Osteoblast (primary cell): ENCODE measurements around the gene DHODH. TPM values are rescaled to one million over a fixed set of nuclear protein-coding genes. Genes with fewer than 3 reads are reported as not detected.

Source experiments
- DNase-seq: peaks from one replicate; pipeline ENCODE4 v3.0.0; 2011; ENCODE audit warnings: low spot score, mixed read lengths; ENCODE audit not compliant: insufficient read length; ENCODE audit errors: missing footprints
- H2AFZ ChIP-seq: 2 replicates; pipeline ENCODE4 v1.6.0; 2011; ENCODE audit warnings: mild to moderate bottlenecking, low read length
- H3K27ac ChIP-seq: 2 replicates; pipeline ENCODE4 v1.5.1; 2011; ENCODE audit warnings: mild to moderate bottlenecking, low read depth, low read length, moderate library complexity
- H3K27me3 ChIP-seq: 2 replicates; pipeline ENCODE4 v1.6.0; 2012; ENCODE audit warnings: mild to moderate bottlenecking, control low read depth, inconsistent platforms, low read length, moderate library complexity; ENCODE audit not compliant: insufficient read depth
- H3K36me3 ChIP-seq: 2 replicates; pipeline ENCODE4 v1.5.1; 2011; ENCODE audit warnings: mild to moderate bottlenecking, low read length, control low read depth, moderate library complexity; ENCODE audit not compliant: insufficient read depth
- H3K4me1 ChIP-seq: 2 replicates; pipeline ENCODE4 v1.5.1; 2011; ENCODE audit warnings: mild to moderate bottlenecking, low read length, control low read depth, moderate library complexity; ENCODE audit not compliant: insufficient read depth
- H3K4me2 ChIP-seq: 2 replicates; pipeline ENCODE4 v1.6.0; 2011; ENCODE audit warnings: mild to moderate bottlenecking, low read length; ENCODE audit not compliant: insufficient read depth
- H3K4me3 ChIP-seq: fragments of 200-600 bp; sonication (generic); 3 replicates; pipeline ENCODE4 v1.5.1; 2012; ENCODE audit warnings: mild to moderate bottlenecking, low read length, inconsistent platforms; ENCODE audit not compliant: insufficient read depth
- H3K79me2 ChIP-seq: 2 replicates; pipeline ENCODE4 v1.6.0; 2012; ENCODE audit warnings: mild to moderate bottlenecking, low read length, control low read depth, inconsistent platforms; ENCODE audit not compliant: insufficient read depth
- H3K9me3 ChIP-seq: 2 replicates; pipeline ENCODE4 v1.5.1; 2011; ENCODE audit warnings: low read depth, low read length, control low read depth
- H4K20me1 ChIP-seq: 2 replicates; pipeline ENCODE4 v1.6.0; 2012; ENCODE audit warnings: mild to moderate bottlenecking, low read length, control low read depth; ENCODE audit not compliant: insufficient read depth
- total RNA-seq: library from RNA; depleted of rRNA; stranded (reverse); fragments of >200 nt; gene quantifications from 2 replicates; pipeline ENCODE4 v1.2.3, GENCODE V29; 2012
- TF ChIP-seq, protein P1 (sequence below): IDR thresholded peaks from 2 replicates; pipeline ENCODE4 v1.5.1; 2011; ENCODE audit warnings: mild to moderate bottlenecking, low read depth, low read length, moderate library complexity; ENCODE audit errors: extremely low read depth

DHODH gene
- total RNA-seq, 1 donor = 4.7 TPM

DNA sequence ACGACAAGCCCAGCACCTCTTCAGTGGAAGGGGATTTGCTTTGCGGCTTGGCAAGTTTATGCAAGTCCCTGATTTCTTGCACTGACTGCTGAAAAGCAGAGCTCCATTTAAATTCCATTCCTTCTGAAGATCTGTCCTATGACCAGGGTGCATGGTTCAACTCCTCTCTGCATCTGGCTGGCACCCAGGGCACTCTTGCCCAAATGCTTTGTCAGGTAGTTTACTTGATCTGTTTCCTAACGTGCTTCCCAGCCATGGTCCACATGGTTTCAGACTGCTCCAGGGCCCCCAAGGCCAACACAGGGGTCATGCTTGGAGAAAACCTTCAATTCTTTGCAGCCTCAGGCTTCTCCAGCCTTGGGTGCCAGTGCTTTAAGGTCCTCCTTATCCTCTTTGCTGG is 34.5 kb downstream of the DHODH start:
- no peaks in the 10 kb centered on the region for H3K36me3 ChIP-seq
- no peaks in the 10 kb centered on the region for H3K9me3 ChIP-seq
- H3K27me3 ChIP-seq = no peaks in the 10 kb centered on the region
- H3K27ac ChIP-seq = no peak overlapping the region
- H2AFZ ChIP-seq = no peak overlapping the region
- H3K4me2 ChIP-seq = no peak overlapping the region
- no peak for DNase-seq
- H3K4me1 ChIP-seq = no peaks in the 10 kb centered on the region
- TF ChIP-seq, protein P1, sequence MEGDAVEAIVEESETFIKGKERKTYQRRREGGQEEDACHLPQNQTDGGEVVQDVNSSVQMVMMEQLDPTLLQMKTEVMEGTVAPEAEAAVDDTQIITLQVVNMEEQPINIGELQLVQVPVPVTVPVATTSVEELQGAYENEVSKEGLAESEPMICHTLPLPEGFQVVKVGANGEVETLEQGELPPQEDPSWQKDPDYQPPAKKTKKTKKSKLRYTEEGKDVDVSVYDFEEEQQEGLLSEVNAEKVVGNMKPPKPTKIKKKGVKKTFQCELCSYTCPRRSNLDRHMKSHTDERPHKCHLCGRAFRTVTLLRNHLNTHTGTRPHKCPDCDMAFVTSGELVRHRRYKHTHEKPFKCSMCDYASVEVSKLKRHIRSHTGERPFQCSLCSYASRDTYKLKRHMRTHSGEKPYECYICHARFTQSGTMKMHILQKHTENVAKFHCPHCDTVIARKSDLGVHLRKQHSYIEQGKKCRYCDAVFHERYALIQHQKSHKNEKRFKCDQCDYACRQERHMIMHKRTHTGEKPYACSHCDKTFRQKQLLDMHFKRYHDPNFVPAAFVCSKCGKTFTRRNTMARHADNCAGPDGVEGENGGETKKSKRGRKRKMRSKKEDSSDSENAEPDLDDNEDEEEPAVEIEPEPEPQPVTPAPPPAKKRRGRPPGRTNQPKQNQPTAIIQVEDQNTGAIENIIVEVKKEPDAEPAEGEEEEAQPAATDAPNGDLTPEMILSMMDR = no peak
- H3K79me2 ChIP-seq = no peaks in the 10 kb centered on the region
- no peaks in the 10 kb centered on the region for H4K20me1 ChIP-seq
- H3K4me3 ChIP-seq = no peak overlapping the region

DNA sequence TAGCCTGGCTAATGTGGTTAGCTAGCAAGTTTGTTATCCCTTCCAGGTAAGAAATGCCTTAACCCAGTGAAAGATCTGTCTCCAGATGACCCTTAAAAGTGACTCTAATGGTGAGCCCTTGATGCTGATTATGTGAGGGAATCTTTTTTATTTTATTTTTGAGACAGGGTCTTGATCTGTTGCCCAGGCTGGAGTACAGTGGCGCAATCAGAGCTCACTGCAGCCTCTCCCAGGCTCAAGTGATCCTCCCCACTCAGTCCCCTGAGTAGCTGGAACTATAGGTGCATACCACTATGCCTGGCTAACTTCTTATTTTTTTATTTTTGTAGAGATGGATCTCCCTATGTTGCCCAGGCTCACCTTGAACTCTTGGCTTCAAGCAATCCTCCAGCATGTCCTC is 35.0 kb downstream of the DHODH start:
- H3K9me3 ChIP-seq = no peaks in the 10 kb centered on the region
- H4K20me1 ChIP-seq = no peaks in the 10 kb centered on the region
- H3K79me2 ChIP-seq = no peaks in the 10 kb centered on the region
- H3K27me3 ChIP-seq = no peaks in the 10 kb centered on the region
- no peak overlapping the region for H3K27ac ChIP-seq
- no peaks in the 10 kb centered on the region for H3K36me3 ChIP-seq
- no peak overlapping the region for H2AFZ ChIP-seq
- DNase-seq = no peak
- TF ChIP-seq, protein P1 = no peak
- H3K4me1 ChIP-seq = no peaks in the 10 kb centered on the region
- no peak overlapping the region for H3K4me3 ChIP-seq
- H3K4me2 ChIP-seq = no peak overlapping the region

DNA sequence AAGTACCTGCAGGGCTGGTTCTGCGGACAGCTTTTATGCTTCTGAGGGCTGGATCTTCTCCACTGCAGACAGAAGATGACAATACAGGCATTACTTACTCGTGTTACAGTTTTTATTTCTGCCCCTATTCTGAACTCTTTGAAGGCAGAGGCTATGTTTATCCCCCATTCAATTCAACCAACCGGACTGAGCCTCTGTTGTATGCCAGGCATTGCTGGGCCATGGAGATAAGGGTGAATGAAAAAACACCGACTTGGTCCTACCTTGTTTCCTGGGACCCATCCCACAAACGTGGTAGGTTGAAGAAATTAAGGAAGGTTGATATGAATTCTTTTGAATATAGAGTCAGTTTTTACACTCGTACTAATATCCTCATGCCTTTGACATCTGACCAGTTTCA is 35.8 kb downstream of the DHODH start:
- TF ChIP-seq, protein P1 = no peak
- H4K20me1 ChIP-seq = no peaks in the 10 kb centered on the region
- no peak overlapping the region for H3K4me2 ChIP-seq
- H3K27me3 ChIP-seq = no peaks in the 10 kb centered on the region
- no peaks in the 10 kb centered on the region for H3K36me3 ChIP-seq
- DNase-seq = no peak
- H3K79me2 ChIP-seq = no peaks in the 10 kb centered on the region
- H3K4me3 ChIP-seq = no peak overlapping the region
- H3K4me1 ChIP-seq = no peaks in the 10 kb centered on the region
- no peak overlapping the region for H3K27ac ChIP-seq
- H3K9me3 ChIP-seq = no peaks in the 10 kb centered on the region
- H2AFZ ChIP-seq = no peak overlapping the region

DNA sequence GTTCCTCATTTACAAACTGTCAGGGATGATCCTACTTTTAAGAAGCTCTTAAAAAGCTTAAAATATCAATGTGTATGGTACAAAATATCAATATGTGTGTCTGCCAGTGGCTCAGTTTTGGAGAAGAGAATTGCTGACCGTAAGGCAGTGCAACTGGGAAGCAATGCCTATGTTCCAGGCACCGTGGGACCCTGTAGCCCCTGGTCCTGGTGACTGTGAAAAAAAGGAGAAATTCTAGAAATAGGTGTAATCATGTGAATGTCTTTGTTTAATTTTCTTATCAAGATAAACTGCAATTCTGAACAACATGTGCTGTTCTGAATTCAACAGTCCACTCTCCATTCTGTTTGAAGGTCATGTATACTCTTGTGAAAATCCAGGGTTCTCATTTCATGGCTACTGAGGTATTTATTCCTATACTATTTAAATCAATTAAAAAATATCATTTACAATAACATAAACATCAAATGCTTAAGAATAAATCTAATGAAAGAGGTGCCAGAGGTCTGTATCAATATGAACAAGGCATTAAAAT is 36.3 kb downstream of the DHODH start:
- Histone ChIP-seq H3K79me2 (no peaks in the 10 kb centered on the region), H3K27ac (no peak overlapping the region), H3K27me3 (no peaks in the 10 kb centered on the region), H3K9me3 (no peaks in the 10 kb centered on the region), H4K20me1 (no peaks in the 10 kb centered on the region), H3K4me1 (no peaks in the 10 kb centered on the region), H3K4me3 (no peak overlapping the region), H3K36me3 (no peaks in the 10 kb centered on the region), H3K4me2 (no peak overlapping the region), H2AFZ (no peak overlapping the region)
- TF ChIP-seq, protein P1 = no peak
- DNase-seq = no peak
